Uterus (tissue), 4 donors: ENCODE results near the gene KCNT2. TPM values are rescaled to one million over a fixed set of nuclear protein-coding genes. Genes with fewer than 3 reads are reported as not detected.

ENCODE experiments used
- DNase-seq, 2 donors: peaks; one replicate each; pipeline ENCODE4 v3.0.0-alpha.2; 2019 to 2020
- H3K27ac ChIP-seq, 2 donors: fragments of 200-600 bp; sonication (generic); 1 replicate in 1 of 2; 2 replicates in 1 of 2; pipeline ENCODE4 v1.5.1; 2016 to 2018
- H3K27me3 ChIP-seq, 2 donors: fragments of 200-600 bp; sonication (generic); one replicate each; pipeline ENCODE4 v1.5.1; 2018 to 2019; ENCODE audit warnings: control low read depth in 1 of 2
- H3K36me3 ChIP-seq, 2 donors: fragments of 200-600 bp; sonication (generic); one replicate each; pipeline ENCODE4 v1.5.1; 2019; ENCODE audit warnings: control low read depth in 1 of 2
- H3K4me1 ChIP-seq, 2 donors: fragments of 200-600 bp; sonication (generic); one replicate each; pipeline ENCODE4 v1.5.1; 2018 to 2019; ENCODE audit warnings: control low read depth in 1 of 2
- H3K4me3 ChIP-seq, 2 donors: fragments of 200-600 bp; sonication (generic); 1 replicate in 1 of 2; 2 replicates in 1 of 2; pipeline ENCODE4 v1.5.1; 2018 to 2019; ENCODE audit warnings: mild to moderate bottlenecking in 1 of 2
- H3K9me3 ChIP-seq, 2 donors: fragments of 200-600 bp; sonication (generic); one replicate each; pipeline ENCODE4 v1.5.1; 2019; ENCODE audit warnings: control low read depth in 1 of 2
- POLR2A ChIP-seq, 2 donors: fragments of 450-650 bp; IDR thresholded peaks; one replicate each; pipeline ENCODE4 v1.6.1; 2016; ENCODE audit warnings: antibody characterized with exemption in 2 of 2, mild to moderate bottlenecking in 1 of 2, moderate library complexity in 1 of 2
- intact Hi-C: fragments of 100-400 bp; cut with DNase I; formaldehyde crosslinking; loops from one replicate; pipeline ENCODE4 v1.15.1; 2023; ENCODE audit warnings: low total_unique reads
- total RNA-seq, 4 donors: library from RNA; depleted of rRNA in 3 of 4; stranded (reverse); fragments of >200 nt in 3 of 4; gene quantifications; one replicate each; pipeline versions ENCODE4 v1.1.0 to v1.2.4, GENCODE V29; 2014 to 2023
- TF ChIP-seq, protein P1 (sequence below), 4 experiments: fragments of 200-600 bp in 2 of 4; fragments of 450-650 bp in 2 of 4; sonication (generic) in 2 of 4; IDR thresholded peaks; one replicate each; pipeline ENCODE4 v1.5.1; 2016 to 2019; ENCODE audit warnings: antibody characterized with exemption in 4 of 4, mild to moderate bottlenecking in 2 of 4, moderate library complexity in 1 of 4
- donor health status: DM: yes; HTN: yes; CAD: no.

The KCNT2 gene
- total RNA-seq, 4 donors from 2014 or later, result 2.3 to 20.5 (median 3.8) TPM

DNA sequence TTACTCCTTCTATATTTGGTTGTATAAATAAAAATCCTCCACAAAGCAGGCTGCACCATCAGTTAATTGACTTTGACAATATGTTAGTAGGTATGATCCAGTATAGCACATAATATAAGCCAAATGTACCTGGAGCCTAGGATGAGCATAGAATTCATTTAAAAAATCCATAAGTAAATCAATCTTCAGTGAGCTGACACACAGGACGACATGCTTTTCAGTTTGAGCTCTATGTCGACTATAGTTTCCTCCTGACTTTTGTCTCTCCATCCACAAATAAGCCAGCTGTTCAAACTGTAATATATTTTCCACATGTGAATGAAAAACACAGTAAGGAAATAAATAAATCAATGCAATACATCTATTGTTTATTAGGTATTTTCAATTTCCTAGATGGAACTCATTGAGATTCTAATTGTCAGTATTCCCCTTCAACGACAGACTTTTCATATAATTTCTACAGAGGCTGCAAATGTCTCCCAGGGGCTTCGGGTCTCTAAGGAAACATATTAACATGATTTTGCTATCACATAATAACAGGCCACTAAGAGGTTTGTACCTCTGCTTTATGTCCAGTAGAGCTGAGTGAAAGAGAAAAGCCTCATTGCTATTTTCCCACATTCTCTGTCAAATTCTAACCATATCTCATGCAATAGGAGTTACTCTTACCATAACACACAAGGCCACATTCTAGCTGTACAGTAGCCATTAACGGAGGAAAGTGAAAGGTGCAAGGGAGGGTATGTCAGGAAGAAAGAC is 180.1 kb downstream of the KCNT2 start:
- intact Hi-C loops, result no loop called here
- no peak for DNase-seq
- Histone ChIP-seq H3K9me3 (no peaks in the 10 kb centered on the region), H3K4me3 (no peak overlapping the region), H3K27ac (no peak overlapping the region), H3K4me1 (no peaks in the 10 kb centered on the region), H3K36me3 (no peaks in the 10 kb centered on the region), H3K27me3 (no peaks in the 10 kb centered on the region)
- TF ChIP-seq, protein P1, sequence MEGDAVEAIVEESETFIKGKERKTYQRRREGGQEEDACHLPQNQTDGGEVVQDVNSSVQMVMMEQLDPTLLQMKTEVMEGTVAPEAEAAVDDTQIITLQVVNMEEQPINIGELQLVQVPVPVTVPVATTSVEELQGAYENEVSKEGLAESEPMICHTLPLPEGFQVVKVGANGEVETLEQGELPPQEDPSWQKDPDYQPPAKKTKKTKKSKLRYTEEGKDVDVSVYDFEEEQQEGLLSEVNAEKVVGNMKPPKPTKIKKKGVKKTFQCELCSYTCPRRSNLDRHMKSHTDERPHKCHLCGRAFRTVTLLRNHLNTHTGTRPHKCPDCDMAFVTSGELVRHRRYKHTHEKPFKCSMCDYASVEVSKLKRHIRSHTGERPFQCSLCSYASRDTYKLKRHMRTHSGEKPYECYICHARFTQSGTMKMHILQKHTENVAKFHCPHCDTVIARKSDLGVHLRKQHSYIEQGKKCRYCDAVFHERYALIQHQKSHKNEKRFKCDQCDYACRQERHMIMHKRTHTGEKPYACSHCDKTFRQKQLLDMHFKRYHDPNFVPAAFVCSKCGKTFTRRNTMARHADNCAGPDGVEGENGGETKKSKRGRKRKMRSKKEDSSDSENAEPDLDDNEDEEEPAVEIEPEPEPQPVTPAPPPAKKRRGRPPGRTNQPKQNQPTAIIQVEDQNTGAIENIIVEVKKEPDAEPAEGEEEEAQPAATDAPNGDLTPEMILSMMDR (IDR thresholded peaks at IDR 0.05), result no peak

DNA sequence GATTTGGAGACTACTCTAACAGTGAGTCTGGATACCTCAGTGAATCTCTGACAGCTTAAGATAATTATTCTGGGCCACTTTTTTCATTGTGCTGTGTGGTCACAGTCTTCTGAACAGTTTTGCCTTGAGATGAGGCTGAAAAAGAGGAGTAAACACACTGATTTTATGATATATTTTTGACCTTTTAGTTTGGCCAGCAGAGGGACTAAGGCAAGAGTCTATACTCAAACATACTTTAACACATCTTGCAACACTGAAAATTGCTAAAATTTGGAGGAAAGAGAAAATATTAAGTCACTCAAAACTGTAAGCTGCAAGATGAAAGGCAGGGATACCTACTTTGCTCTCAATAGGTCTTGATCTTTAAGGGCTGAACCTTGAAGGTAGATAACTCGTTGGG is 182.7 kb downstream of the KCNT2 start:
- DNase-seq, result no peak
- TF ChIP-seq, protein P1 (IDR thresholded peaks at IDR 0.05), result no peak
- TF ChIP-seq POLR2A (IDR thresholded peaks at IDR 0.05), result no peak
- Histone ChIP-seq H3K27ac (no peak overlapping the region), H3K36me3 (no peaks in the 10 kb centered on the region), H3K4me1 (no peaks in the 10 kb centered on the region), H3K4me3 (no peak overlapping the region), H3K9me3 (no peaks in the 10 kb centered on the region), H3K27me3 (no peaks in the 10 kb centered on the region)
- intact Hi-C loops, result no loop called here

DNA sequence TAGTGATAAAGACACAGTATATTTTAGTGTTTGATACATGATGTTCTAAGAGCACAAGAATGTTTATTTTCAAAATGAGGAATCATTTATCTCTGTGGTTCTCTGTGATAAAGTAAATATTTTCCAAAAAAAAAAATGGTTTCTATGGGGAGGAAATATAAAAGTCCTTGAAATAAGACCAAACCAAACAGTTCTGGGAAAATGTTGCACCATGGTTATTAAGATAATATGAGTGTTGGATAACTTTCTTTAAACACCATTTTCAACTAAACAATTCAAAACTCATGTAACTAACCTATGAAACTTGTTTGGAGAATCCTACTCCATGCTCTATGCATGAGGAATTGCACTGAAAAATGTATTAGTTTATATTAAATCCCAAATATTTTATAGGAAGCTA is 184.6 kb downstream of the KCNT2 start:
- DNase-seq, result no peak
- Histone ChIP-seq H3K27me3 (no peaks in the 10 kb centered on the region), H3K4me3 (no peak overlapping the region), H3K9me3 (no peaks in the 10 kb centered on the region), H3K4me1 (no peaks in the 10 kb centered on the region), H3K36me3 (no peaks in the 10 kb centered on the region), H3K27ac (no peak overlapping the region)
- TF ChIP-seq, protein P1 (IDR thresholded peaks at IDR 0.05), result no peak
- TF ChIP-seq POLR2A (IDR thresholded peaks at IDR 0.05), result no peak
- intact Hi-C loops, result no loop called here

DNA sequence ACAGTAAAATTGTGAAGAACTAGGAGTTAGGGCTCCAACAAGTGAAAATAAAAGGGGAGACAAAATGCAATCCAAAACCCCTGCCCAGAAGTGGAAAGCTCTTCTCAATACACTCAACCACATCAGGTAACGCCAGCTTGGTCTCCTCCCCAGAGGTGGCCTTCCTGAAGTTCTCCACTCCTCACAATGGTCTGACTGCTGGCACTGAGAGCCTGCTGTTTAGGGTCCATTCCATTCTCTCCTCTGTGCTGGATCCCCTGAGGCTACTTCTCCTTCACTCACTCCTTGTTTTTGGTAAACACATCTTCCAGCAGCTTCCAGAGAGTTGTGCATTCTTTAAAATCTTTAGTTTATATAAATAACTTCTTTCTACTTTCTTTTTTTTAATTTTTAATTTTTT is 189.5 kb downstream of the KCNT2 start:
- Histone ChIP-seq H3K4me1 (no peaks in the 10 kb centered on the region), H3K36me3 (no peaks in the 10 kb centered on the region), H3K4me3 (no peak overlapping the region), H3K9me3 (no peaks in the 10 kb centered on the region), H3K27me3 (no peaks in the 10 kb centered on the region), H3K27ac (no peak overlapping the region)
- DNase-seq, result no peak
- intact Hi-C loops, result no loop called here
- TF ChIP-seq, protein P1 (IDR thresholded peaks at IDR 0.05), result no peak
- TF ChIP-seq POLR2A (IDR thresholded peaks at IDR 0.05), result no peak

DNA sequence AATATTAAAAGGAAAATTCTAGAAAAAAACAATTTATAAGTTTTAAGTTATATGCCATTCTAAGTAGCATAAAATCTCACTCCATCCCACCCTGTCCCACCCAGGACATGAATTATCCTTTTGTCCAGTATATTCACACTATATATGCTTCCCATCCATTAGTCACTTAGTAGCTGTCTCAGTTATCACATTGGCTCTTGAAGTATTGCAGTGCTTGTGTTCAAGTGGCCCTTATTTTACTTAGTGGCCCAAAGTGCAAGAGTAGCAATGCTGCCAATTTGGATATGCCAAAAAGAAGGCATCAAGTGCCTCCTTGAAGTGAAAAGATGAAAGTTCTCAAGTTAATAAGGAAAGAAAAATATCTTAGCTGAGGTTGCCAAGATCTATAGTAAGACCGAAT is 192.3 kb downstream of the KCNT2 start:
- Histone ChIP-seq H3K36me3 (no peaks in the 10 kb centered on the region), H3K27ac (no peak overlapping the region), H3K4me1 (no peaks in the 10 kb centered on the region), H3K9me3 (no peaks in the 10 kb centered on the region), H3K27me3 (no peaks in the 10 kb centered on the region), H3K4me3 (no peak overlapping the region)
- no peak for TF ChIP-seq POLR2A (IDR thresholded peaks at IDR 0.05)
- TF ChIP-seq, protein P1 (IDR thresholded peaks at IDR 0.05), result no peak
- intact Hi-C loops, result no loop called here
- DNase-seq, result no peak
